Epithelial cell of proximal tubule (primary cell): ENCODE results near the gene OR4C3. TPM values are rescaled to one million over a fixed set of nuclear protein-coding genes. Genes with fewer than 3 reads are reported as not detected.

ENCODE experiments used
- DNase-seq: peaks from one replicate; pipeline ENCODE4 v3.0.0-alpha.2; 2011; ENCODE audit warnings: low read depth
- H3K4me3 ChIP-seq: 2 replicates; pipeline ENCODE4 v1.5.1; 2011; ENCODE audit warnings: low read depth, mild to moderate bottlenecking, low read length
- CTCF ChIP-seq: conservative IDR thresholded peaks from 2 replicates; pipeline ENCODE4 v1.5.1; 2012; ENCODE audit warnings: low read depth, mild to moderate bottlenecking, low read length
- total RNA-seq: library from RNA; depleted of rRNA; stranded (reverse); fragments of >200 nt; gene quantifications from 2 replicates; pipeline ENCODE4 v1.2.3, GENCODE V29; 2015

Gene OR4C3
- total RNA-seq, 1 donor from 2014 or later, result not detected

DNA sequence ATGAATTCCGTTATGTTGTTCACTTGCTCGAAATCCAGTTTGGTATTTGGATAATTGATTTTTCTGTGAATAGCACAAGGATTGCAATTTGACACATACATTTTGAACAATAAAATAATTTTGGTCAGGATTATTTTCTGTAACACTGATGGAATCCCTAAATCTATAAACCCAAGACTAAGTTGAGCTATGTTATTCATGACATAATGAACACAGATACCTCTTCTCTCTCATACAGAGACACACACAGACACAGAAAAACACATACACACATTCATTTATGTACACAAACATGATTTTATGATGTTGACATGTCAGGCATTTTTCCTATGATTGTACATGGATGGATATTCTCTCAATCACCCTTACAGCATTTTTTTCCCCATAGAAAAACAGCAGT, 41.6 kb downstream of the OR4C3 start, which contains the start of gene OR4C5:
Gene OR4C5 (minus strand): TSS at position 101 of the 400 bp plus-strand sequence. CDS start 0 bp downstream, at position 101.
- no peak within 1 kb of the TSS for H3K4me3 ChIP-seq
- TF ChIP-seq CTCF, result no peak
- DNase-seq, result no peak

Other genes with a start within 250 kb of the OR4C3 start
- not detected in 2 replicates for gene OR4B1, start 108.1 kb upstream of the OR4C3 start, total RNA-seq
- gene OR4X2, start 79.8 kb upstream of the OR4C3 start, total RNA-seq, result not detected in 2 replicates
- gene OR4X1, start 61.1 kb upstream of the OR4C3 start, total RNA-seq, result not detected in 2 replicates
- gene OR4S1, start 18.7 kb upstream of the OR4C3 start, total RNA-seq, result not detected in 2 replicates
- not detected in 2 replicates for gene OR4C5, start 41.5 kb downstream of the OR4C3 start, total RNA-seq
- gene OR4A47, start 163.9 kb downstream of the OR4C3 start, total RNA-seq, result 0.14 TPM in 1 of 2 replicates, not detected in the other